GM23248 (cell line): ENCODE measurements around the gene FAM149A.

Source experiments
- EZH2 ChIP-seq: fragments of 200-600 bp; sonication (generic); IDR thresholded peaks from 2 replicates; pipeline ENCODE4 v1.6.1; 2018; ENCODE audit warnings: antibody characterized with exemption, mild to moderate bottlenecking; ENCODE audit not compliant: insufficient read depth, poor library complexity, severe bottlenecking
- EZH2phosphoT487 ChIP-seq: fragments of 200-600 bp; sonication (generic); IDR thresholded peaks from 2 replicates; pipeline ENCODE4 v1.6.1; 2018; ENCODE audit warnings: antibody characterized with exemption, moderate library complexity, mild to moderate bottlenecking, low read depth; ENCODE audit not compliant: insufficient read depth

DNA sequence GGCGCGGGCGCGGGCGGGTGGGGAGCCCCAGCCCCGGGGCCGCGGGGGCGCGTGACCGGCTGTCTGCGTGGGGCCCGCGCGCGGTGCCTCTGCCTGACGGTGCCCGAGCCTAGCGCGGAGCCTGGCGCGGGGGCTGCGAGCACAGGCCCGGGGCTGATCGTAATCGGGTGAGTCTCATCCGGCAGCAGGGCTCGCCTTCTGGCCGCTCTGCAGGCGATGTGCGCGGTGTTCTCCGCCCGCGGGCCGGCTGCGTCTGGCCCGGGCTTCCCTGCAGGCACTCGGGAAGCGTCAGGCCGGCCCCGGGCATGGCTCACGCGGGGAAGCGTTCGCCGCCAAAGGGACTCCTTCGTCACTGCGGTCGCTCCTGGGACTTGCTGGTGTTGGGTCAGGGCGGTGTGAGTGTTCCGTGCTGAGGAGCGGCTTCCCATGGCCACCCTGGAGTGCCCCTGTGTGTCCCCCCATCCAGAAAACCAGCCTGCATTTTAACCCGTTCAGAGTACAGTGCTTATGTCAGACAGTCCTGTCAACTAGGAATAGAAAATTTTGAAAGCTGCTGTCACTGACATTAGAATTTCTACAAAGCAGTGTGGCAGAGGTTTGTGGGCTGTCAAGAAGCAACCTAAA lies 40.6 kb downstream of the FAM149A start:
- no peak for TF ChIP-seq EZH2
- TF ChIP-seq EZH2phosphoT487 = no peak
